ENCODE measurements around the gene ADGRD1. TPM values are rescaled to one million over a fixed set of nuclear protein-coding genes. Genes with fewer than 3 reads are reported as not detected.
"Not testable (repeated sequence)": the region's sequence is repeated elsewhere in the genome, so short reads cannot be mapped to it uniquely, and the experiment has no call there.

The ADGRD1 gene
- total RNA-seq, 1 experiment from 2014 or later, result 0.89 TPM

- H3K36me3 ChIP-seq, result no peaks in the 10 kb centered on the region
- no peak for DNase-seq
- H3K9me3 ChIP-seq, result no peaks in the 10 kb centered on the region
- no peak overlapping the region for H3K4me3 ChIP-seq
- H3K27me3 ChIP-seq, result no peaks in the 10 kb centered on the region
These were observed 157.7 kb downstream of the ADGRD1 start for GRCh38 chr12:131111446-131111845.

- no peaks in the 10 kb centered on the region for H3K9me3 ChIP-seq
- peak; percentile 78 for DNase-seq
- H3K4me3 ChIP-seq, result no peak overlapping the region
- no peaks in the 10 kb centered on the region for H3K36me3 ChIP-seq
- H3K27me3 ChIP-seq, result no peaks in the 10 kb centered on the region
These were observed 158.3 kb downstream of the ADGRD1 start for GRCh38 chr12:131112021-131112420.

- DNase-seq, result peak; percentile 69
- Histone ChIP-seq H3K36me3 (no peaks in the 10 kb centered on the region), H3K4me3 (no peak overlapping the region), H3K9me3 (no peaks in the 10 kb centered on the region), H3K27me3 (no peaks in the 10 kb centered on the region)
These were observed 159.1 kb downstream of the ADGRD1 start for GRCh38 chr12:131112700-131113290.

GRCh38 chr12:131113568-131114270 is 160.0 kb downstream of the ADGRD1 start:
- H3K36me3 ChIP-seq, result no peaks in the 10 kb centered on the region
- H3K4me3 ChIP-seq, result no peak overlapping the region
- no peaks in the 10 kb centered on the region for H3K9me3 ChIP-seq
- no peak for DNase-seq
- H3K27me3 ChIP-seq, result no peaks in the 10 kb centered on the region

- Histone ChIP-seq H3K27me3 (no peaks in the 10 kb centered on the region), H3K4me3 (no peak overlapping the region)
These were observed 160.6 kb downstream of the ADGRD1 start for GRCh38 chr12:131114271-131114670.

GRCh38 chr12:131114942-131115584 is 161.4 kb downstream of the ADGRD1 start:
- Histone ChIP-seq H3K27me3 (no peaks in the 10 kb centered on the region), H3K4me3 (no peak overlapping the region), H3K36me3 (no peaks in the 10 kb centered on the region), H3K9me3 (no peaks in the 10 kb centered on the region)
- DNase-seq, result no peak

More at GRCh38 chr12:131114271-131114670, 160.6 kb downstream of the ADGRD1 start:
- Histone ChIP-seq H3K9me3 (no peaks in the 10 kb centered on the region), H3K36me3 (no peaks in the 10 kb centered on the region)
- no peak for DNase-seq

GRCh38 chr12:131115766-131116467 is 162.2 kb downstream of the ADGRD1 start:
- no peaks in the 10 kb centered on the region for H3K9me3 ChIP-seq
- no peak for DNase-seq
- H3K4me3 ChIP-seq, result no peak overlapping the region
- no peaks in the 10 kb centered on the region for H3K27me3 ChIP-seq
- no peaks in the 10 kb centered on the region for H3K36me3 ChIP-seq

GRCh38 chr12:131116468-131117117 is 162.9 kb downstream of the ADGRD1 start:
- no peaks in the 10 kb centered on the region for H3K27me3 ChIP-seq
- no peaks in the 10 kb centered on the region for H3K36me3 ChIP-seq
- H3K9me3 ChIP-seq, result no peaks in the 10 kb centered on the region
- H3K4me3 ChIP-seq, result no peak overlapping the region
- DNase-seq, result no peak

- no peak overlapping the region for H3K4me3 ChIP-seq
- H3K36me3 ChIP-seq, result no peaks in the 10 kb centered on the region
- H3K9me3 ChIP-seq, result no peaks in the 10 kb centered on the region
- no peaks in the 10 kb centered on the region for H3K27me3 ChIP-seq
- no peak for DNase-seq
These were observed 163.9 kb downstream of the ADGRD1 start for GRCh38 chr12:131117438-131118245.

GRCh38 chr12:131118371-131118770 is 164.7 kb downstream of the ADGRD1 start:
- no peak overlapping the region for H3K4me3 ChIP-seq
- no peaks in the 10 kb centered on the region for H3K36me3 ChIP-seq
- no peak for DNase-seq
- H3K27me3 ChIP-seq, result no peaks in the 10 kb centered on the region
- H3K9me3 ChIP-seq, result no peaks in the 10 kb centered on the region

- H3K27me3 ChIP-seq, H3K4me3 ChIP-seq, H3K9me3 ChIP-seq, H3K36me3 ChIP-seq, DNase-seq: not testable (repeated sequence)
These were observed 165.6 kb downstream of the ADGRD1 start for GRCh38 chr12:131119345-131119744.

- Histone ChIP-seq H3K4me3 (no peak overlapping the region), H3K9me3 (no peaks in the 10 kb centered on the region), H3K36me3 (no peaks in the 10 kb centered on the region), H3K27me3 (no peaks in the 10 kb centered on the region)
- DNase-seq, result no peak
These were observed 166.2 kb downstream of the ADGRD1 start for GRCh38 chr12:131119936-131120335.

- no peaks in the 10 kb centered on the region for H3K36me3 ChIP-seq
- H3K4me3 ChIP-seq, result no peak overlapping the region
- no peaks in the 10 kb centered on the region for H3K27me3 ChIP-seq
- DNase-seq, result no peak
- no peaks in the 10 kb centered on the region for H3K9me3 ChIP-seq
These were observed 167.1 kb downstream of the ADGRD1 start for GRCh38 chr12:131120831-131121271.

- Histone ChIP-seq H3K27me3 (no peaks in the 10 kb centered on the region), H3K9me3 (no peaks in the 10 kb centered on the region), H3K36me3 (no peaks in the 10 kb centered on the region), H3K4me3 (no peak overlapping the region)
- DNase-seq, result no peak
These were observed 168.1 kb downstream of the ADGRD1 start for GRCh38 chr12:131121705-131122405.

- no peaks in the 10 kb centered on the region for H3K9me3 ChIP-seq
- no peaks in the 10 kb centered on the region for H3K36me3 ChIP-seq
- no peak overlapping the region for H3K4me3 ChIP-seq
- H3K27me3 ChIP-seq, result no peaks in the 10 kb centered on the region
- no peak for DNase-seq
These were observed 168.9 kb downstream of the ADGRD1 start for GRCh38 chr12:131122631-131123030.
